WI38 (cell line): Measurements from ENCODE around the gene DRAP1.

ENCODE experiments used
- H3K4me3 ChIP-seq: 2 replicates; pipeline ENCODE4 v1.5.1; 2011; ENCODE audit warnings: low read depth, mild to moderate bottlenecking, control low read depth, low read length
- TF ChIP-seq, protein P1 (sequence below): IDR thresholded peaks from 2 replicates; pipeline ENCODE4 v1.5.1; 2012; ENCODE audit warnings: low read depth, mild to moderate bottlenecking, control low read depth, low read length

Gene DRAP1

DNA sequence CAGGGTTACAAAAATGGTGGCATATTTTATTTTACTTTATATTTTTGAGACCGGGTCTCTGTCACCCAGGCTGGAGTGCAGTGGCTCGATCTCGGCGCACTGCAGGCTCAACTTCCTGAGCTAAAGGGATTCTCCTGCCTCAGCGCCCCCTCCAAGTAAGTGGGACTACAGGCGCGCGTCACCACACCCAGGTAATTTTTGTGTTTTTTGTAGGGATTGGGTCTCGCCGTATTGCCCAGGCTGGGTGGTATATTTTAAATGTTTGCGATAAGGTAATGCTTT is 18.4 kb upstream of the DRAP1 start:
- TF ChIP-seq, protein P1, sequence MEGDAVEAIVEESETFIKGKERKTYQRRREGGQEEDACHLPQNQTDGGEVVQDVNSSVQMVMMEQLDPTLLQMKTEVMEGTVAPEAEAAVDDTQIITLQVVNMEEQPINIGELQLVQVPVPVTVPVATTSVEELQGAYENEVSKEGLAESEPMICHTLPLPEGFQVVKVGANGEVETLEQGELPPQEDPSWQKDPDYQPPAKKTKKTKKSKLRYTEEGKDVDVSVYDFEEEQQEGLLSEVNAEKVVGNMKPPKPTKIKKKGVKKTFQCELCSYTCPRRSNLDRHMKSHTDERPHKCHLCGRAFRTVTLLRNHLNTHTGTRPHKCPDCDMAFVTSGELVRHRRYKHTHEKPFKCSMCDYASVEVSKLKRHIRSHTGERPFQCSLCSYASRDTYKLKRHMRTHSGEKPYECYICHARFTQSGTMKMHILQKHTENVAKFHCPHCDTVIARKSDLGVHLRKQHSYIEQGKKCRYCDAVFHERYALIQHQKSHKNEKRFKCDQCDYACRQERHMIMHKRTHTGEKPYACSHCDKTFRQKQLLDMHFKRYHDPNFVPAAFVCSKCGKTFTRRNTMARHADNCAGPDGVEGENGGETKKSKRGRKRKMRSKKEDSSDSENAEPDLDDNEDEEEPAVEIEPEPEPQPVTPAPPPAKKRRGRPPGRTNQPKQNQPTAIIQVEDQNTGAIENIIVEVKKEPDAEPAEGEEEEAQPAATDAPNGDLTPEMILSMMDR = no peak
- H3K4me3 ChIP-seq = peak overlapping the region; percentile 93

DNA sequence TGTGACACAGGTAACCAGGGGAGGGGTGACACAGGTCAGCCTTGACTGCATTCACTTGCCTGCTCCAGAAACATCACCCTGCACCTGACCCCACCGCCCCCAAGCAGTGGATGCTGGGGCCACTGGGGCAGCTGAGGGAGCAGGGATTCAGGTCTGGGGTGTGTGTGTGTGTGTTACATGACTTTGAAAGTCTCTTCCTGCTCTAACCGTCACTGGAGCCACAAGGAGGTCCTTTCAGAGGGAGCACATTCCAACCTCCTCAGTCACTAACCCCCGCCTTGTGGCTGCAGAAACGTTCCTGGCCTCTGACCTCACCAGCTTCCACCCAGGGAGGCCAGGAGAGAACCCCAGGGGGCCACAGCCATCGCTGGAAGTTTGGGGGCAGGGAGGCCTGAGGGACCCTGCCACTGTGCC is 16.2 kb upstream of the DRAP1 start:
- TF ChIP-seq, protein P1 = no peak
- peak overlapping the region; percentile 24; the same call in 1 of the 2 replicates for H3K4me3 ChIP-seq

DNA sequence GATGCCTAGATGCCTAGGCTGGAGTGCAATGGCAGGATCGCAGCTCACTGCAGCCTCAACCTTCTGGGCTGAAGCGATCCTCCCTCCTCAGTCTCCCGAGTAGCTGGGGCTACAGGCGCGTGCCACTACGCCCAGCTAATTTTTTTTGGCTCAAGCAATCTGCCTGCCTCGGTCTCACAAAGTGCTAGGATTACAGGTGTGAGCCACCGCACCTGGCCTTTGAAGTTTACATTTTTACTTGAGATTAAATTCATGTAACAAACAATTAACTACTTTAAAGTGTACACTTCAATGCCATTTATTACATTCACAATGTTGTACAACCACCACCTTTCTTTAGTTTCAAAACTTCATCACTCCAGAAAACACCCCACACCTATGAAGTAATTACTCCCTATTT is 15.5 kb upstream of the DRAP1 start:
- no peak overlapping the region for H3K4me3 ChIP-seq
- TF ChIP-seq, protein P1 = no peak

- no peak overlapping the region for H3K4me3 ChIP-seq
Measured at GRCh38 chr11:65906602-65907001, 12.6 kb upstream of the DRAP1 start.

DNA sequence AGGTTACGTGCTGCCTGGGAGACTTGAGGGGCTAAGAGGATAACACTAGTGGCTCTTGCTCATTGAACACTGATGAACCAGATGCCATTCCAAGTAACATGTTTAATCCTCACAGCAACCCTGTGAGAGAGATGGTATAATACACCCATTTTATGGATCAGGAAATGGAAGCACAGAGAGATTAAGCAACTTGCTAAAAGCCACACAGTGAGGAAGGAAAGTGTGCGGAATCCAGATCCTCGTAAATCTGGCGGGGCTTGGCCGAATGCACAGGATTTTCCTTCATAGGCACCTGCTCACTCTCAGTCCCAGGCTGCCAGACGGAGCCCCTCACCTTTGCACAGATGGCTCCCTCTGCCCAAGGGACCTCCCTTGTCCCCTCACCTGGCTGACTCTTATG is 11.3 kb upstream of the DRAP1 start:
- TF ChIP-seq, protein P1 = no peak
- no peak overlapping the region for H3K4me3 ChIP-seq

More at GRCh38 chr11:65906602-65907001, 12.6 kb upstream of the DRAP1 start:
- TF ChIP-seq, protein P1 = no peak

DNA sequence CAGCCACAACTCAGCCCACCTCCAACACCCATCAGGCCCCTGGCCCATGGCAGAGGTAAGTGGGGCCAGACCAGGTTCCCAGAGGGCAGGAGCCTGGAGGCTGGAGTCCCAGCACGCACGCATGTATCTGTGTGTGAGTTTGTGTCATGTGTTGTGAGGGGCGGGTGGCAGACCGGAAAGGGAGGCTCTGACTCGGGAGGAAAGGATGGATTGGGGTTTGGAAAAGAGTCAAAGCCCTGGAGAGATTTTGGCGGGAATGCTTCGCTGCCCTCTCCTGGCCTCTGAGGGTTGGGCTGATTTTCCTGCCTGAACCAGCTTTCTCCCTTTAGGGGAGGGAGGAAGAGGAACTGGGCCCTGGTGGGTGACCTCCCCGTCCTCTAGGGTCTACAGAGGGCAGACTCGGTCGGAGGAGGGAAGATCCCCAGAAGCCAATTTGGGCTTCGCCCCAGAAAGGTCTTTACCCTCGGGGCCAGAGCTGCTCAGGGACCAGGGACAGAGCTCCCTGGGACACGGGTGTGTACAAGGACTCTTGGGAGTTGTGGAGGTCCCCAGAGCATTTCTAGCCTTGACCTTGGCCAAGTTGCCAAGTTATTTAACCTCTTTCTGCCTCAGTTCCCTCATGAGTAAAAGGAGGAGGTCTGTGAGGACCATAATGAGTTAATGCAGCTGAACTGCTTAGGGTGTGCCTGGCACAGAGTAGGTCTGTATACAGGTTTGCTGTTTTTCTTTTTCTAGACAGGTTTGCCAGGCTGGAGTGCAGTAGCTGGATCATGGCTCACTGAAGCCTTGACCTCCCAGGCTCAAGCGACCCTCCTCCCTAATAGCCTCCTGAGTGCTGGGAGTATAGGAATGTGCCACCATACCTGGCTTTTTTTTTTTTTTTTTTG is 7.3 kb upstream of the DRAP1 start:
- H3K4me3 ChIP-seq = no peak overlapping the region

DNA sequence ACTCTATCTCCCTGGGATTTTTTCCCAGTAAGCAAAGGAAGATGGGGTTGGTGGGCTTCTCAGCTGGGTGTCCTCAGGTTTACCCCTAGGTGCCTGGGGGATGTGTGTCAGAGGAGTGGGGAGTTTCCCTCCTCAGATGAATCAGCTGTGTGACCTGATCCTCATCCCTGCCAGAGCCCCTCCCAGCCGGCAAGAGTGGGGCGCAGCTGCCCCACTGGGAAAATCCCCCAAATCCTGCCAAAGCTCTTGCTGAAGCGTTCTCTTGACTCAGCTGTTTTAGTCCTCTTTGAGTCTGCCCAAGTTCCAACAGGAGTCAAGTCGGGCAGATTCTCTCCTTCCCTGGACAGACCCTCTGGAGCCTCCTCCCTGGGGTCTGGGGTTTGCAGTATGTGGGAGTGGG is 6.4 kb upstream of the DRAP1 start:
- TF ChIP-seq, protein P1 = no peak
- no peak overlapping the region for H3K4me3 ChIP-seq

More for the DNA sequence above, 7.3 kb upstream of the DRAP1 start:
- TF ChIP-seq, protein P1 = no peak
